Measurements from ENCODE around the gene DCC.

The DCC gene

GRCh38 chr18:52816121-52816520 is 476.1 kb downstream of the DCC start:
- no peak for DNase-seq

GRCh38 chr18:52822160-52822559 is 482.2 kb downstream of the DCC start:
- in situ Hi-C loops (cut with HindIII; ENCODE audit: low pct_ligation_motif_present, low pct_unique_long_range_greater_than_20kb, low sequenced_read_pairs): no loop called here
- DNase-seq: no peak

More at GRCh38 chr18:52816121-52816520, 476.1 kb downstream of the DCC start:
- in situ Hi-C loops (cut with HindIII; ENCODE audit: low pct_ligation_motif_present, low pct_unique_long_range_greater_than_20kb, low sequenced_read_pairs): no loop called here

- in situ Hi-C loops (cut with HindIII; ENCODE audit: low pct_ligation_motif_present, low pct_unique_long_range_greater_than_20kb, low sequenced_read_pairs): no loop called here
- no peak for DNase-seq
Measured at GRCh38 chr18:52824126-52824525, 484.1 kb downstream of the DCC start.

- no peak for DNase-seq
- in situ Hi-C loops (cut with HindIII; ENCODE audit: low pct_ligation_motif_present, low pct_unique_long_range_greater_than_20kb, low sequenced_read_pairs): no loop called here
Measured at GRCh38 chr18:52826994-52827393, 487.0 kb downstream of the DCC start.

GRCh38 chr18:52829320-52829719 is 489.3 kb downstream of the DCC start:
- DNase-seq: no peak
- in situ Hi-C loops (cut with HindIII; ENCODE audit: low pct_ligation_motif_present, low pct_unique_long_range_greater_than_20kb, low sequenced_read_pairs): no loop called here

- no peak for DNase-seq
- in situ Hi-C loops (cut with HindIII; ENCODE audit: low pct_ligation_motif_present, low pct_unique_long_range_greater_than_20kb, low sequenced_read_pairs): no loop called here
Measured at GRCh38 chr18:52829876-52830405, 489.9 kb downstream of the DCC start.

- DNase-seq: no peak
- in situ Hi-C loops (cut with HindIII; ENCODE audit: low pct_ligation_motif_present, low pct_unique_long_range_greater_than_20kb, low sequenced_read_pairs): no loop called here
Measured at GRCh38 chr18:52844323-52844722, 504.3 kb downstream of the DCC start.

- in situ Hi-C loops (cut with HindIII; ENCODE audit: low pct_ligation_motif_present, low pct_unique_long_range_greater_than_20kb, low sequenced_read_pairs): no loop called here
- no peak for DNase-seq
Measured at GRCh38 chr18:52845036-52845435, 505.0 kb downstream of the DCC start.

GRCh38 chr18:52850031-52850560 is 510.1 kb downstream of the DCC start:
- DNase-seq: no peak
- in situ Hi-C loops (cut with HindIII; ENCODE audit: low pct_ligation_motif_present, low pct_unique_long_range_greater_than_20kb, low sequenced_read_pairs): no loop called here

- in situ Hi-C loops (cut with HindIII; ENCODE audit: low pct_ligation_motif_present, low pct_unique_long_range_greater_than_20kb, low sequenced_read_pairs): no loop called here
- no peak for DNase-seq
Measured at GRCh38 chr18:52861558-52861957, 521.6 kb downstream of the DCC start.

GRCh38 chr18:52869349-52869923 is 529.4 kb downstream of the DCC start:
- in situ Hi-C loops (cut with HindIII; ENCODE audit: low pct_ligation_motif_present, low pct_unique_long_range_greater_than_20kb, low sequenced_read_pairs): no loop called here
- DNase-seq: no peak

- in situ Hi-C loops (cut with HindIII; ENCODE audit: low pct_ligation_motif_present, low pct_unique_long_range_greater_than_20kb, low sequenced_read_pairs): no loop called here
- no peak for DNase-seq
Measured at GRCh38 chr18:52869942-52870907, 530.2 kb downstream of the DCC start.

GRCh38 chr18:52874774-52875173 is 534.8 kb downstream of the DCC start:
- in situ Hi-C loops (cut with HindIII; ENCODE audit: low pct_ligation_motif_present, low pct_unique_long_range_greater_than_20kb, low sequenced_read_pairs): no loop called here
- DNase-seq: no peak

GRCh38 chr18:52875725-52876124 is 535.7 kb downstream of the DCC start:
- in situ Hi-C loops (cut with HindIII; ENCODE audit: low pct_ligation_motif_present, low pct_unique_long_range_greater_than_20kb, low sequenced_read_pairs): no loop called here
- no peak for DNase-seq

- in situ Hi-C loops (cut with HindIII; ENCODE audit: low pct_ligation_motif_present, low pct_unique_long_range_greater_than_20kb, low sequenced_read_pairs): no loop called here
Measured at GRCh38 chr18:52888014-52888413, 548.0 kb downstream of the DCC start.

GRCh38 chr18:52894801-52895200 is 554.8 kb downstream of the DCC start:
- in situ Hi-C loops (cut with HindIII; ENCODE audit: low pct_ligation_motif_present, low pct_unique_long_range_greater_than_20kb, low sequenced_read_pairs): no loop called here
- DNase-seq: no peak

More at GRCh38 chr18:52888014-52888413, 548.0 kb downstream of the DCC start:
- no peak for DNase-seq

- DNase-seq: no peak
- in situ Hi-C loops (cut with HindIII; ENCODE audit: low pct_ligation_motif_present, low pct_unique_long_range_greater_than_20kb, low sequenced_read_pairs): no loop called here
Measured at GRCh38 chr18:52897611-52898484, 557.9 kb downstream of the DCC start.

GRCh38 chr18:52898485-52899058 is 558.6 kb downstream of the DCC start:
- in situ Hi-C loops (cut with HindIII; ENCODE audit: low pct_ligation_motif_present, low pct_unique_long_range_greater_than_20kb, low sequenced_read_pairs): no loop called here
- no peak for DNase-seq

All from ACHN (cell line).